GM21723 (cell line): ENCODE data around the gene DNAJB11.
"Not testable (repeated sequence)": the region's sequence is repeated elsewhere in the genome, so short reads cannot be mapped to it uniquely, and the experiment has no call there.

Experiments
- ATAC-seq: cut with Tn5 transposase; IDR thresholded peaks from one replicate; pipeline ENCODE4 v1.9.1; 2021; ENCODE audit warnings: mild to moderate bottlenecking, moderate library complexity; ENCODE audit not compliant: unreplicated experiment

The DNAJB11 gene

DNA sequence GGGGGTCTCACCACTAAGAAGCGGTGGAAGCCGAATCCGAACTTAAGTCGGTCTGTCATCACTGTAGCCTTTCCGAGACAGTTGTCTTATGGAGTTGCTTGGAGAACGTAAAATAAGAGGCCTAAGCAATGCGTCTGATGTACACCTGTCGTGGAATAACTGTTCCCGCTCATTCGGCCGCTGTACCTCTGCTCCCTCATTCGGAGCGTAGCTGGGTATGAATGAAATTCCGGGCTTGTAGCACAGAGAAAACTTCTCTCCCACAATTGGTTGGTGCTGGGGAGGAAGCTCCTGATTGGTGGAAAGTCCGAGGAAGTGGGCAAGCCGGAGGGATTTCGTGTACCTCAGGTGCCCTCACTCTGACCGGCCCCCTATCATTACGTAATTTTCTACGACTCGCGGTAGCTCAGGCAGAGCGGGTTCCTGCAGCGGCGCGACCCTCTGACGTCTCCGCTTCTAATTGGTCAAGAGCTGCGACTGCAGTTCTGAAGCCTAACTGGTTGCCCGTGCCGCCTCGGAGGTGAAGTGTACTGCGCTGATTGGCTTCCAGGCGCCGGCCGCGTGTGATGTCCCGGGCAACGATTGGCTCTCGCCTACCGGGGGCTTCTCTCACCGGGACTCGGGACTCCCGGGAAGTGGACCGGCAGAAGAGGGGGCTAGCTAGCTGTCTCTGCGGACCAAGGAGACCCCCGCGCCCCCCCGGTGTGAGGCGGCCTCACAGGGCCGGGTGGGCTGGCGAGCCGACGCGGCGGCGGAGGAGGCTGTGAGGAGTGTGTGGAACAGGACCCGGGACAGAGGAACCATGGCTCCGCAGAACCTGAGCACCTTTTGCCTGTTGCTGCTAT, at the start of gene DNAJB11:
Gene DNAJB11 (plus strand): TSS at position 625 of the 845 bp plus-strand sequence. CDS start 178 bp downstream, at position 803.
- ATAC-seq = peak; percentile 86

DNA sequence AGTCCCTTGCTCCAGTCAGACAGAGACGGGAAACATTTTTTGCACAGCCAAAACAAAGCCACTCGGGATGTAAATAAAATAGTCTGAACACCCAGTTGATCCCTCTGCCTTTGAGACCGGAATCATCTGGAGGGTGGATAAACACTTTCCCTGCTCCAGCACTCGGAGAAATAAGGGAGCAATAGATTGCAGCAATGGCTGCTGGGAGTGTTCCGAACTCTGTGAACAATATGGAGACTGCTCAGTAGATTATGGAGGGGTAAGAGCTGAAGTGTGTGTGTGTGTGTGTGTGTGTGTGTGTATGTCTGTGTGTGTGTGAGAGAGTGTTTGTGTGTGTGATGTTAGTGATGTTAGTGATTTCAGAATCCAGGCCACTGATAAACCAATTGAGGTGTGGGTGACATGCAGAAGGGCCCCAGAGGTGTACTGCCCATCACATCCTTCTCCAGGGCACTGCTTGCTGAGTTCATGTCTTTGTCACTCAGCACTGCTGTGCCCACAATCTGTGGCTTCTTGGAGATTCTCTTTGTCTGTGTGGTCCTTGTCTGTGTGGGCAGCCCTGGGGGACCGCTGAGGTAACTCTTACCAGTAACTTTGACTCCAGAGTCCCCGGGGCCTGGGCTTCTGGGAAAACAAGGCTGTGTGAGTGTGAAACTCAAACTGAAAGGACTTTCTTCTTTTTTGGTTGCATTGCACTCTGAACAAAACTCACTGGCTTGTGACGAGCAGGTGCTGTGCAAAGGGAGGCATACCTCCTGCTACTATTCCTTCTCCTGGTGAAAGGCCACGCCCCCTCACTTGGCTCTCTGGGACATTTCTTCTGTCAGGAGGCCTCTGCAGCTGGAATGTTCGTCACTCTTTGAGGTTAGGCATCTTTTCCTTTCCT, 49.3 kb upstream of the DNAJB11 start:
- ATAC-seq = peak; percentile 69

DNA sequence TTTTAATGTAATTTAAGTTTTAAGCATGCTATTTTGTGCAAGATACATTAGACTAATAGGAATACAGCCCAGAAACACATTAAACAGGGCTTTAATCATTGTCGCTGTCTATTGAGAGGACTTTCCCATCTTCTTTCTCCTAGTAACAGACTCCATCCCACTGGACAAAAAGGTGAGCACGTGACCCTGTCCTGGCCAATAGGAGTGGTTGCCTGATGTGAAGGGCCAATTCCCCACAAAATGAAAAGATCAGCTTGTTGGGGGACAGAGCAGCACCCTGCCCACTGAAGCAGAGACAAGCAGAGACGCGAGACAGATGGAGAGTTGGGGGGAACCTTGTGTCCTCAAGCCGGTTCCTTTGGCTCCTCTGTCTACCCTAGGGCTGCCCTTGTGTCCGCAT, 47.5 kb upstream of the DNAJB11 start:
- no peak for ATAC-seq

DNA sequence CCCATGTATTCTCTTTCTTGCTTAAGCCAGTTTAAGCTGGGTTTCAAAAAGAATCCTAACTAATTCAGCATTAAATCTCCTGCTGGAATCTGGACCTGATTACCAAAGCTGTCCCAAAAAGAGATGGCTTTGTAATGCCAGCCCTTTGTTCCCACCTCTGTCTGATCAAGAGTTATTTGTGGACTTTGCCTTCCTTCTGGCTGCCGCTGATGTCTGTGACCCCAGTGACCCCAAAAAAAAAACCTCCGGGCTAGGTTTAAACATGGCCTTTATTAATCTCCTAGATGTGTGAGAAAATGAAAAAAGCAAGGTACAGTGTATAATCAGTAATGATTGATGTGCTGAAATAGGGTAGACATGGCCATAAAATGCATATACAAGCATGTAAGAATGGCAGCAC, 47.1 kb upstream of the DNAJB11 start:
- no peak for ATAC-seq

DNA sequence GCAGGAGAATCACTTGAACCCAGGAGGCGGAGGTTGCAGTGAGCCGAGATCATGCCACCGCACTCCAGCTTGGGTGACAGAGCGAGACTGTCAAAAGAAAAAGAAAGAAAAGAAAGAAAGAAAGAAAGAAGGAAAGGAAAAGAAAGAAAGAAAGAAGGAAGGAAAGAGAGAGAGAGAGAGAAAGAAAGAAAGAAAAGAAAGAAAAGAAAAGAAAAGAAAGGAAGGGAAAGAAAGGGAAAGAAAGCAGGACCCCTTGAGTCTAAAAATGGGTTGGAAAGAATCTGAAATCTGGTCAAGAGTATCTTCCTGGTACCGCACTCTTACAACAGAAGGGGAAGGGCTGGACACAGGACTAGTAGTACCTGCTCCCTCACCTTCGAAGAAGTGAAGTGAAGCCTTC, 45.9 kb upstream of the DNAJB11 start:
- ATAC-seq = no peak

DNA sequence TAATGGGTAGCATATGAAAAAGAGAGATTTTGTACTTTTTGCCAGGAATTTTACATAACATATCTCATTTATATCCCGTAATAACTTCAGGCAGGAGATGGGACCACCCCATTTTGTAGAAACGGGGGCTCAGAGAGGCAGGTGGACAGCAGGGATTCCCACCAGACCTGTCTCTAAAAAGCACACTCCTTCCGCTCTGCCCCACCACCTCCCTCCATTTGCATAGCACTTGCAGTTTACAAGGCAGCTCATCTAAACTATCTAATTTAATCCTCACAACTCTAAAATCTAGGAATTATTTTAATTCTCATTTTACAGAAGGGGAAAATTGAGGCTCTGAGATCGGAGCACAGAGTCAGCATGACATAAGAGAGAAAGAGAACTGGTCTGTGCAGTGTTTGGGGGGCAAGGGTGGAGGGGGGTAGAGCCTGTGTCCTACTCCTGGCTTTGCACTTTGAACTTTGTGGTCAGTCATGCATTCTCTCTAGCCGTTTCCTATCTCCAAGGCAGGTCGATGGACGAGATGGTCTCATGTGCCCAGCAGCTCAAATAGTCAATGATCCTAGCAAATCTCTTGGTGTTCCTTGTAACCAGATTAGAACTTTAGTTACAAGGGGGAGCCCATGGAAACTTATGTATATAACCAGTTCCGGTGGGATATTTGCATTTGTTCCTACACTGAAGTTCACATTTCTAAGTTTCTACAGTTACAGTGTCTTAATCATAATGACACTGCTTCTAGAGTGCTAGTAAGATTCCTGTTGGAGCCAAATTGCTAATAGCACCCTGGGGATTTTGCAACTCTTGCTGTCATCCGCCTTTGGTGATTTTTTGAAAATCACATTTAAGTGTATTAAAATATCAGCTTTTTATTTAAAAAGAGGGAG, 44.9 kb upstream of the DNAJB11 start:
- peak; percentile 39 for ATAC-seq

DNA sequence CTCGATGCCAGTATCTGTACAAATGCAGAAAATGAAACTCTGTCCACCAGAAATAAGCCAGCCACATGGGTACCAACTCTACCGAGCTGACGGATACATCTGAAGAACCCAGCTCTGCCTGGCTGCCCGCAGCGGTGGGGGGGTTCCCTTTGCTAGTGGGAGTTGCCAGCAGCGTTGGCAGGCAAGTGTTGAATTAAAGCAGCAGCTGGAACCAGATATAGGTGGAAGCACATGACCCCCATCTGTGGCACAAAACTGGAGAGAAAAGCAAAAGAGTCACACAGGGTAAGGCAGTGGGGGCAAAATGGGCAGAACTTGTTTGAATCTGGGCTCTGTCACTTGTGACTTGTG, 44.3 kb upstream of the DNAJB11 start:
- no peak for ATAC-seq

DNA sequence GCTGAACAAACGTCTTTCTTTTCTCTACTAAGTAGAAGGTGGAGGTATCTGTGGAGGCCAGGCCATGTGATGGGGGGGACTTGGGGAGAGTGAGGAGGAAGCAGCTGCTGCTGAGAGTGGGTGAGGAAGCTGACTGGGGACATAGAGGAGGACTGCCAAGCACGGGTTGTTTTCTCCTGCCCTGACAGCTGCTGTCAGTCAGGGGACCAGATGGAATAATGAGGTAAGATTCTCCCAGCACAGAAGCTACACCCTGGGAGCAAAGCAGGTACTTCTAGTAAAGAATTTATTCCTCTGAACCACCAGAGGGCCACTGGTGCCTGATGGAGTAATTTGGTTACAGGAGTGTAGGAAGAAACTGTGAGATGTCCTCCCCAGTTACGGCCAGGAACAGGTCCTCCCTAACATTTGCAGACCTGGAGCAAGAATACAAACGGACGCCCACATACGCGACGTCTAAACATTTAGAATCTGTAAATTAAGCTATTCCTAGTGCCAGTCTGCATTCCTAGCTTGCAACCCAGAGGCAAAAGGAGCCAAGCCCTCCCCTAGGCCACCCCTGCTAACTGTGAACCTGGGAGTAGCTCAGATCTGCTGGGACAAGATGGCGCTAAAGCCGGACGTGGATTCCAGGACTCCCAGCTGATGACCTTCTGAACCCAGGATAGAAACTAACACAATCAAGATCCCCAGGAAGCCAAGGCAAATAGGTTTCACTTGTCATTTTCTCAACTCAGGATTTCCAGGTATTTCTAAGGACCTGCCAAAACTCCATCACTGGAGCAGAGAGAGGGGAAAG, 41.1 kb upstream of the DNAJB11 start:
- ATAC-seq = no peak

DNA sequence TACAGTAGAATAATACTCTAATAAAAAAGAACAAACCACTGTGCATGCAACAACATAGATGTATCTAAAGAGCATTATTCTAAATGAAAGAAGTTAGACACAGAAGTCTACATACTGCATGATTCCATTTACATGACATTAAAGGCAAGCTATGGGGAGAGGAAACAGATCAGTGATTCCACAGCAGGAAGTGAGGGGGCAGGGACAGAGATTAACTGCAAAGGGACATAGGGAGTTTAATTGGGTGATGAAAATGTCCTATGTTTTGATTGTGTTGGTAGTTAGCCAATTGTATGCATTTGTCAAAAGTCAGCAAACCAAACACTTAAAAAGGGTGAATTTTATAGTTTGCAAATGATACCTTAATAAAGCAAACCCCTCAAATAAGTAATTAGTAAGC, 40.1 kb upstream of the DNAJB11 start:
- ATAC-seq = no peak

DNA sequence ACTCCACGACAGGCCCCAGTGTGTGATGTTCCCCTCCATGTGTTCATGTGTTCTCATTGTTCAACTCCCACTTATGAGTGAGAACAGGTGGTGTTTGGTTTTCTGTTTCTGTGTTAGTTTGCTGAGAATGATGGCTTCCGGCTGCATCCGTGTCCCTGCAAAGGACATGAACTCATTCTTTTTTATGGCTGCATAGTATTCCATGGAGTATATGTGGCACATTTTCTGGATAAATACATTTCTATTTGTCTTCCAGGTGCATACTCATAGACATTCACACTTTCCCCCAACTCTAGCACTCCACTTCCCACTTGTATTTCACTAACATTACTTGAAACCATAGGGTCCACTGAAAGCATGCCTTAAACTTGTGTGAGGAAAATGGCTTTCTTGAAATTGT, 38.8 kb upstream of the DNAJB11 start:
- ATAC-seq = not testable (repeated sequence)

DNA sequence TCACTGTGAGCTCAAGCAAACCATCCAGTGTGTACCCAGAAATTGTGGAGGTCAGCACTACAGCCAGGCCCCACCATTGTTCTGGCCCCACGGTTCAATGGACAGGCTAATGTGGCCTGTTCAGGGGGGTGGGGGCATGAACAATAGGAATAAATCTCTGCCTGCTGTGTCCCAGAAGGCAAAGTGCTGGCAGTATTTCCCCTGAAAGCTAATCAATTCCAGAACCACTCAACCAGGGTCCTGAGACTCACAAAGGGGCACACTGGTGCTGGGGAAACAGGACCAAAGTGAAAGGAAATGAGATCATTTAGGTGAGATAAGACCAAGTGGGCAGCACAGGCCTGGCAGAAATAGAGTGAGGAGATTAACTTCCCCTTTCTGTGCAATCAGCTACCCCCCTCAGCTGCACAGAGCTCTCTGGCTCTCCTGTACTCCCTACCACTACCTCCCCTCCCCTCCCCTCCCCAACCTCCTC, 37.9 kb upstream of the DNAJB11 start:
- peak; percentile 47 for ATAC-seq

DNA sequence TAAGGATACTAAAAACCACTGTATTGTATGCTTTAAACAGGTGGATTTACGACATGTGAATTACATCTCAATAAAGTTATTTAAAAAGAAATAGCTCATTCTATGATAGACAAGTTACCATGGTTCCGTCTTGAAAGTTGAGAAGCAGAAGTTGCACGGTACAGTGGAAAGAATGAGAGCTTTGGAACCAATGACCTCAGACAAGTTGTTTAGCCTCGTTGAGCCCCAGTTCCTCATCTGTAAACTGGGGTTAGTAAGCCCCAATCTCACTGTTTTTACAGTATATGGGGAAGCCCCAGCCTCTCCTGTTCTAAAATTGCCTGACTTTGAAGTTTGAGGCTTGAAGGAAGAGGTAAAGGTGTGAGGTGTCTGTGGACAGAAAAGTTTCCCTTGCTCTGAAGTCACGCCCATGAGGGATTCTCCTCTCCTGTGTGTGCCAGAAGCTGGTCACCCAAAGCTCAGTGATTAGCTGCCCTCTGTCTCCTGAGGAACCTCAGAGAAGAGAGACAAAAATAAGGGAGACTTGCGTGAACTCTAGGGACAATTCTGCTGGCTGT, 36.3 kb upstream of the DNAJB11 start:
- peak; percentile 88 for ATAC-seq

DNA sequence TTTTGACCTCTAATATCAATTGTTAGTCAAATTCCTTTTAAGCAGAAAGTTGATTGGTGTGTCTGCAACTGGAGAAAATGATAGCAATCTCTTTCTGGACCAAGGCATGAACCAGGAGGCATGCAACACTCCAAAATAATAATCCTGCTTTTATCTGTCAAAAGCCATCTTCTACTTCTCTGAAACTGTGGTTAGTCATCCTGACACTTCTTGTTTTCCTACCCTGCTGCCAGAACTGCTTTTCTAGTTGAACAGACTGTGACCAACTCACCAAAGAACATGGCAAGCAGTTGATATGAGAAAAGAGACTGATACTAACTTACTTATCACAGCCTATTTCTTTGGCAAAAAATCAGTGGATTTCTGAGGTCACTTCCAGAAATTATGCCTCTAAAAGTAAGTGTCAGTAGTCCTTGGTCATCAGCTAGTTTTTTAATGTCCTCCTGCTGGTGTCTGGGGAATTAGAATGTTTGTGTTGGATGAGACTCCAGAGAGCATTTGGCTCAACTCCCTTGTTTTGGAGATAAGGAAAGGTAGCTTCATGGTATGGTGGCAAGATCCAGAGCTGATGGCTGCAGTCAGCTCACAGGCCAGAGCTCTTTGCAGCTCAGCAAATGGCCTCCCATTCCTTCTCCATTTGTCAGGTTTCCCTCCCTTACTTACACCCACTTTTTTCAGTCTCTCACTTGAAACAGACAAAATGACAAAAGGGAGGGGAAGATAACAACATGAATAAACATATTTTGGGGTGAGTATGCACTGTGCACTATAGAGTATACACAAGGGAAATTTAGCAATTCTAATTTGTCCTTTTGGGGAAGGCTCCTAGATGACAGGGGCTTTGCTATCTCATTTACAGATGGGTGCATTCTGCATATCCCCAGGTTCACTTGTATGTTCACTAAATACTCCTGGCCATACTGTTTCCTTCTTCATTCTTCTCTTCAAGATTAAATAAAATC, 33.4 kb upstream of the DNAJB11 start:
- no peak for ATAC-seq

DNA sequence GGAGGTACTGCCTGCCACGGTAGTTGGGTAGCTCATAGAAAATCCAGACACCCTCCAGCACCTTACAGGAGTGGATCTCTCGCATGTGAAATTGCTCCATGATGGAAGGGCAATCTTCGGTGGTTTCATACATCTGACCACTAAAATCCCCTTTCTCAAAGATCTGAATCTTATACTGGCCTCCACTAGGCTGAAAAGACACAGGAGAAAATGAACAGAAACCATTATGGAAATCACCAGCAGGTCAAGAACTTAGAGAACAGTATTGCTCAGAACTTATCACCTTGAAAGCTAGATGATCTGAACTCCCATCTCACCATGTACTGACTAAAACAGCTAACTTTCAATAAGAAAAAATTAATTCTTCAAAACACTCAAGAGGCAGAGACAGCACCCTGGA, 31.7 kb upstream of the DNAJB11 start:
- ATAC-seq = no peak

DNA sequence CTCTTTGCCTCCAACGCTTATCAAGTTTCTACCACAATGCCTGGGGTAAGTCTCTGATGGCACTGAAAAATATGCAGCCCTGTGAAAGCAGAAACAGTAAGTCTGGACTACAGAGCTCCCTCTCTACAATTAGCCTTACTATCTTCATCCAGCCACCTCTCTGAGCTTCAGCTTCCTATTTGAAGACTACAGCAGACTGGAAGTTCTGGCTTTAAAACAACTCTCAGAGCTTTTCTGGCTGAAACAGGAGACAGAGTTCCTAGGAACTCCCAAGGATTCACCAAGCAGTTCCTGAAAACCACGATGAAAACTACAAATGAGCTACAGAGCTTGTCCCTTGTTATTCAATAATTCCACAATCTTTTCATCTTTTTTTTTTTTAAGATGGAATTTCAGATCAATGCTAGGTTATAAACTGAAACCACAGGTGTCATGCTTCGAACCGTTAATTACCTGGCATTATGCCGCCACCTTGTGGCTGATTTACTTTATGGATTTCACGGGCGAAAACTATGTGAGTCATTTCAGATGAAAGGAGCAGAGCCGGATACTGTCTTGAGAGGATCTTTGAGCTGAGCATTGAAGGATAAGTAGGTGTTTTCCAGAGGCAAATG, 30.2 kb upstream of the DNAJB11 start:
- ATAC-seq = peak; percentile 74

DNA sequence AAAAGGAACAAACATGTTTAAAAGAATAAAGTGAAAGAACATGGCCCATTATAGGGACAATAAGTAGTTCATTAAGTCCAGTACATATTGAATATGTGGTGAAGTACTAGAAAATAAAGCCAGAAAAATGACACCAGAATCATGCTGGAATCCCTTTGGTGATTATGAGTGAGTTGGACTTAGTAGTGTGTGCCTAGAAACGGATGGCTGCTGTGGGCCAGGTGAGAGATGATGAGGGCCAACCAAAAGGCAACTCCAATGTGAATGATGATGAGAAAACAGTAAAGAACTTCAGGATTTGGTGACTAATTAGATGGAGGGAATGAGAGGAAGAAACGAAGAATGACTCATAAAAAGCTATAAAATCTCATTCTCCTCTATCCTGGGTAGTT, 29.7 kb upstream of the DNAJB11 start:
- ATAC-seq = no peak

DNA sequence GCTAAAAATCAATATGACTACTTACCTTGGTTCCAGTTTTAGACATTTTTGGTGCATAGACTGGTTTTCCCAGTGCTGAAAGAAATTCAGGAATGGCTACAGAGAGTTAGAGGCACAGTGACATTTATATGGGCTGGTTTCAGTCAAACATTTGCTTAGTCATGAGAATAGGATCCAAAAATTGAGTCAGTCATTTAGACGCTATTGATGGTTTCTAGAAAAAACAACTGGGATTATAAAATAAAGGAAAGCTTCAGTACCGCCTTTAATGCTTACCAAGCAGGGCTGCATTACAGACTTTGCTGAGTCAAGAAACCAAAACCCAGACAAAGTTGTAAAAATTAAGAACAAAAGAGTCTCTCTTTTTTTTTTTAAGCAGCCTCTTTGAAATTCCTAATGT, 26.2 kb upstream of the DNAJB11 start, which contains the start of gene CRYGS:
Gene CRYGS (minus strand): TSS at position 100 of the 400 bp plus-strand sequence. CDS start 54 bp downstream, at position 46.
- ATAC-seq = no peak

DNA sequence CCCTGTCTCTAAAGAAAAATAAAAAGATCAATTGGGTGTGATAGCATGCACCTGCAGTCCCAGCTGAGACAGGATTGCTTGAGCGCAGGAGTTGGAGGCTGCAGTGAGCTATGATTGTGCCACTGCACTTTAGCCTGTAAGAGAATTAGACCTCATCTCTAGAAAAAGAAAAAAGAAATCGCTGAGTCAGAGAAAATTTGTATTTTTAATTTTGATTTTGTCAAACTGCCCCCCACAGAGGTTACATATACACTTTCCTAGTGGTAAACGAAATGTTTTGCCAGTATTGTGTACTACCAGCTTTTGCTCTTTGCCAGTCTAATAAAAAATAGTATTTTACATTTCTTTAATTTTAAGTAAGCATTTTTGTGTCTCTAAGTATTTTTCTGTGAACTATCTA, 21.0 kb upstream of the DNAJB11 start:
- ATAC-seq = no peak
